Measurements from ENCODE around the gene LEMD2. TPM values are rescaled to one million over a fixed set of nuclear protein-coding genes. Genes with fewer than 3 reads are reported as not detected.
A peak's percentile ranks its signal among the peaks of the same experiment; 100 is the strongest.

Gene LEMD2
- total RNA-seq, 2 experiments from 2014 or later = 64.0 to 66.3 TPM

DNA sequence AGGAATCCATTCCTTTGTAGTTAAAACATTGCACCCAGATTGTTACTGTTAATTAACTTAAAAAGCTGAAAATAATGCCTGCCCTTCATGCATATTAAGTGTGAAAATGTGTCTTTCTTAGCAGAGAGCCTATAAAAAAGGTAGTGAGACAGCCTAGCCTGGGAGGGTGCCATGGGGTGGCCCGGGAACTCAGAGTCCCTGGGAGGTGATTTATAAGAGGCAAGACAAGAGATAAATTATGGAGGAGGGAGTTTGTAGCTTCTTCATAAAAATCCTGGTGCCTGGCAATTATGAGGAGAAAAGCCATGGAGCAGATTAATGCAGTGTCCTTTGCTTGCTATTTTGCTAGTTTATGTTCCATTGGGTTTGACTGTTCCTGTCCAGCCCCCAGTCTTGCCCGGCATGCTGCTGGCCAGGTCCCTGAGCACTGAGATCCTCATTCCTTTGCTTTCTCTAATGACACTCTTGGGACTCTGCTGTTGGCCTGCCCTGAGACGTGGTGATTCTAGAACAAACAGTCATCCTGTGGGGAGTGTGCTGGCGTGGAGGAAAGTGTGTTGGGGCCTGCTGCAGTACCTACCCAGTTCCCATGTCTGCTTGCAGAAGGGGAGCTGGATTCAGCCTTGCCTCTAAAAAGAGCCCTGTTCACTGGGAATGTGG, 10.7 kb upstream of the LEMD2 start:
- Mint-ChIP-seq H3K36me3 (ENCODE audit: low read depth) (no peaks in the 10 kb centered on the region), H3K9me3 (no peaks in the 10 kb centered on the region), H3K4me3 (no peak overlapping the region), H3K4me1 (ENCODE audit: low read depth) (no peaks in the 10 kb centered on the region), H3K27ac (no peak overlapping the region), H3K27me3 (ENCODE audit: low read depth) (peaks cover 10% of the 10 kb centered on the region)
- intact Hi-C loops (cut with micrococcal nuclease) = no loop called here
- CTCF ChIA-PET = no interaction called here
- no peak for DNase-seq

DNA sequence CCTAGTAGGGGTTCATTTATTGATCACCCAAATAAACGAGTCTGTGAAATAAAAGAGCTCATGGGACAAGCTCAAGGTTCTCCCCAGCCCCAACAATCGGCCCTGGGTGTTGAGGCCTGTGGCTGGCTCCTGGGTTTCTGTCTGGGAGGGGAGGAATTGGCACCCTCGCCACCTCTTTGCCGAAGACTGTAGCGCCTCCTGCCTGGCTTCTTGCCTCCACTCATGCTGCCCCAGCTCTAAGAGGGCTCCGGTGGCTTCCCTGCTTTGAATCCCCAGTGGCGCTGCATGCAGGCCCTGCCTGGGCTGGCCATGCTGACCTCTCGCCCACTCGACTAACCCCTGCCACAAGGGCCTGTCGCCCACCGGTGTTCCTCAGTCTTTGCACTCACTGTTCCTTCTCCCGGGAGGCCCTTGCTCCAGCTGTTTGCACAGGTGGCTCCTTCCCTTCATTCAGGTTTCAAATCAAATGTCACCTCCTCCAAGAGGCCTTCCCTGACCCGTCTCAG, 9.5 kb upstream of the LEMD2 start:
- Mint-ChIP-seq H3K4me1 (ENCODE audit: low read depth) (no peaks in the 10 kb centered on the region), H3K4me3 (no peak overlapping the region), H3K27ac (no peak overlapping the region), H3K27me3 (ENCODE audit: low read depth) (peaks cover 10% of the 10 kb centered on the region), H3K9me3 (no peaks in the 10 kb centered on the region), H3K36me3 (ENCODE audit: low read depth) (no peaks in the 10 kb centered on the region)
- DNase-seq = no peak
- CTCF ChIA-PET = no interaction called here
- intact Hi-C loops (cut with micrococcal nuclease) = no loop called here

DNA sequence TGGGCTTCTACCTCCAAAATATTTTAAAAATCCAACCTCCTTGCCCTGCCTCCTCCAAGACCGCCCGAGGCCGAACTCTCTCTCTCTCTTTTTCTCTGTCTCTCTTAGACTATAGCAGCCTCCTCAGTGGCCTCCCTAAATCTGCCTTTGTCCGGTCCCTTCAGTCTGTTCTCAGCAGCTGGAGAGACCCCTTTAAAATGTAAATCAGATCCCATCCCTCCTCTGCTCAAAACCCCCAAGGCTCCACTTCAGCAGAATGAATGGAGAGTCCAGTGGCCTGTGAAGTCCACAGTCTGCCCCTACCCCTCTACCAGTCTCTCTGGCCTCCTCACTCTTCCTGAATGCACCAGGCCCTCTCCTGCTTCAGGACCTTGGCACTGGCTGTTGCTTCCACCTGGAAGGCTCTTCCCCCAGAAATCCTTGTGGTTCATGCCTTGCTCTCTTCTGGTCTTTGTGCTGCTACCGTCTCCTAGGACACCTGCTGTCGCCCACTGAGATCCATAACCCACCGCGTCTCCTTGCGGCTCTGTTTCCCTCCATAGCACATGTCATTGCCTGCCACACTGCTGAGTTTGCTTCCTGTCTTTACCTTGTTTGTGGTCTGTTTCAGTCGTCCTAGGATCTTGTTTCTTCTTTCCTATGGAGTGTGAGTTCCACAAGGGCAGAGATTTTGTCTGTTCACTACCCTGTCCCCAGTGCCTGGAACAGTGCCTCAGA, 8.9 kb upstream of the LEMD2 start:
- H3K27me3 Mint-ChIP-seq (ENCODE audit: low read depth) = peaks cover 10% of the 10 kb centered on the region
- CTCF ChIA-PET = no interaction called here

DNA sequence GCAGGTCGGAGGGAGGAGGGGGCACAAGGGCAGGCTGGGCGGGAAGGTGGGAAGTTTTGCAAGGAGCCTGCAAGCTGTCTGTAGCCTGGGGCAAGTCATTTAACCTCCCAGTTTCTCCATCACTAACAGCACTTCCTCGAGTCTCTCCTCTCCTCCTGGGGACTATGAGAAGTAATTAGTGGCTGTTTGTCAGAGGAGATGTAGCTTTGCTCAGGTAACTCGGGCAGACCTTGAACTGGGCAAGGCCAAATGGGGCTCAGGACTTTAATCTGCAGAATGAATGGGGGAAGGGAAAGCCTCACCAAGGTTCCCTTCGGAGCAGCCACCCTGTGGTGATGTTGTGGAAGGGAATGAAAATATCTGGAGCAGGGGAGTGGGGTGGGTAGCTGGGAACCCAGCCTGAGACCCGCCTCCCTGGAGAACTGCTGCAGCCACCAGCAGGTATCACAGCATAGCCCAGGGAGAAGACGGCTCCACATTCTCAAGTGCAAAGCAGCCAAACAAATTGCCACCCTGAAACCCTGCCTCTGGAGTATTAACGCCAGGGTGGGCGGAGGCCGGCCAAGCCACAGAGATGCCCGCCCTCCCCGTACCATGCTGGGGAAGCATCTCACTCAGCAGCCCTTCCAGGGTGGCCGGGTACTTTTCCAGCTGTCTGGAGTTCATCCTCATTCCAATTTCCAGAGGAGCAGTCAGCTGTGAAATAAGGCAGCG, 6.1 kb upstream of the LEMD2 start:
- no peak for DNase-seq
- intact Hi-C loops (cut with micrococcal nuclease) = no loop called here
- Mint-ChIP-seq H3K4me1 (ENCODE audit: low read depth) (no peaks in the 10 kb centered on the region), H3K9me3 (no peaks in the 10 kb centered on the region), H3K27ac (no peak overlapping the region), H3K36me3 (ENCODE audit: low read depth) (no peaks in the 10 kb centered on the region), H3K27me3 (ENCODE audit: low read depth) (peaks cover 10% of the 10 kb centered on the region), H3K4me3 (no peak overlapping the region)
- CTCF ChIA-PET = interaction anchor here (1.5 kb wide), 1 partner anchor 53 kb away, joined by 3 read pairs; no protein-coding TSS in a partner anchor

More for the DNA sequence above, 8.9 kb upstream of the LEMD2 start:
- no peaks in the 10 kb centered on the region for H3K4me1 Mint-ChIP-seq (ENCODE audit: low read depth)
- no peak overlapping the region for H3K27ac Mint-ChIP-seq
- no peak for DNase-seq
- H3K4me3 Mint-ChIP-seq = no peak overlapping the region
- no peaks in the 10 kb centered on the region for H3K36me3 Mint-ChIP-seq (ENCODE audit: low read depth)
- H3K9me3 Mint-ChIP-seq = no peaks in the 10 kb centered on the region
- intact Hi-C loops (cut with micrococcal nuclease) = no loop called here

DNA sequence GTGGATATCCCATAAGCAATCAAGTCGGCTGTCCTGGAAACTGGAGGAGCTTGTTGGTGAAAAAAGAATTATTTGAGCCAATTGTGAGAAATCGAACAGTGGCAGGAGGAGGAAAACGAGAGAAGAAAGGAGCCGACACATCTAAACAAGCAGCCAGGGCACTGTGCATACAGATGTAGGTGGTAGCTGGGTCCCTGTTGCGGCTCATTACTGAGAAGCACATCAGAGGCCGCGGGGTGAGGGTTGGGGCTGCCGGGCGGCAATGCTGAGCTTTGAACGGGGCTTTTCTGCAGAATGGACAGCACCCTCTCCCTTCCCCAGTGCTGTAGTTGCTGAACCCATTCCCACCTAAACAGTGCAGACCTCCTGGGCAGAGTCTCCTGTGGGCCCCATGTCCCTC, 4.1 kb upstream of the LEMD2 start:
- intact Hi-C loops (cut with micrococcal nuclease) = no loop called here
- no peak overlapping the region for H3K4me3 Mint-ChIP-seq
- H3K4me1 Mint-ChIP-seq (ENCODE audit: low read depth) = peaks cover 4% of the 10 kb centered on the region
- H3K27me3 Mint-ChIP-seq (ENCODE audit: low read depth) = peaks cover 6% of the 10 kb centered on the region
- H3K9me3 Mint-ChIP-seq = no peaks in the 10 kb centered on the region
- CTCF ChIA-PET = interaction anchor here (1.2 kb wide), 1 partner anchor 81 kb away, joined by 3 read pairs; the partner anchor contains the start of gene UQCC2
- peaks cover under 1% of the 10 kb centered on the region for H3K36me3 Mint-ChIP-seq (ENCODE audit: low read depth)
- no peak for DNase-seq
- H3K27ac Mint-ChIP-seq = no peak overlapping the region

DNA sequence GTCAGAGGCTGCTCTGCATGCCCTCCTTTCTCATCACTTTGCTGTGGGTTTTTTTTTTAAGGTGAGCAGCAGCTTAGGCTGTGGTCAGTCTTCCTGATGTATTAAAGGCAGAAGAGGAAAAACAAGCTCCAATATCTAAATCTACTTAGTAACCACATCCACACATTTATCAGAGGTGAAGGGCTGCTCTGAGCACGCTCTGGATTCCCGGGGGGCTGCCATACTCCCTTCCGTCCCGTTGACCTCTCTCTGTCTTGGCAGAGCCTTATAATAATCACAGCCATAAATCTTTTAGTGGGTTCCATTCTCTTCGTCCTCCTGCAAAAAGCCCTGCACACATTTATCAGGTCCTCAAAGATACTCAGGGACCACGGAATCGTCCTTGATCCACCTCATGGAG, 2.7 kb upstream of the LEMD2 start:
- Mint-ChIP-seq H3K9me3 (no peaks in the 10 kb centered on the region), H3K4me3 (no peak overlapping the region), H3K4me1 (ENCODE audit: low read depth) (peaks cover 16% of the 10 kb centered on the region), H3K27ac (no peak overlapping the region), H3K27me3 (ENCODE audit: low read depth) (no peaks in the 10 kb centered on the region), H3K36me3 (ENCODE audit: low read depth) (peaks cover 2% of the 10 kb centered on the region)
- DNase-seq = no peak
- intact Hi-C loops (cut with micrococcal nuclease) = no loop called here
- CTCF ChIA-PET = interaction anchor here (1.2 kb wide), 1 partner anchor 80 kb away, joined by 3 read pairs; the partner anchor contains the start of gene UQCC2

DNA sequence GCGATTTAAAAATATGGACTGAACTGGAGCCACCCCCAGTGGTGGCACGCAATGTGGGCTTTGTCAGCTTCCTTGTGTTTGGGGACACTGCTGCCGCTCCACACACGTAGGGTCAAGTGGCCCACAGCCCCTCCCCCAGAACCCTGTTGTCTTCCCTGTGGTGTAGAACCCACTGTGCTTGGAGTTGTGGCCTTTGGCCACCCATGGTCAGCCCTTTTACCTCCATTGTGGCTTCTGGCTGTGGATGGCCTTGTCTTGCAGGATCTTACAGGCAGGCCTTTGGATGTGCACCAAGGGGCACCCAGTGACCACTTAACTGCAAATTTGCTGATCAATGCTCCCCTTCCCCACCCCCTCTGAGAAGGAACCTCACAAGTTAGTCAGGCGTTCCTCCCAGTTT, 2.0 kb upstream of the LEMD2 start:
- H3K36me3 Mint-ChIP-seq (ENCODE audit: low read depth) = peaks cover 5% of the 10 kb centered on the region
- DNase-seq = no peak
- intact Hi-C loops (cut with micrococcal nuclease) = no loop called here
- H3K9me3 Mint-ChIP-seq = no peaks in the 10 kb centered on the region
- CTCF ChIA-PET = no interaction called here
- no peaks in the 10 kb centered on the region for H3K27me3 Mint-ChIP-seq (ENCODE audit: low read depth)
- no peak overlapping the region for H3K27ac Mint-ChIP-seq
- peaks cover 23% of the 10 kb centered on the region for H3K4me1 Mint-ChIP-seq (ENCODE audit: low read depth)
- no peak overlapping the region for H3K4me3 Mint-ChIP-seq

DNA sequence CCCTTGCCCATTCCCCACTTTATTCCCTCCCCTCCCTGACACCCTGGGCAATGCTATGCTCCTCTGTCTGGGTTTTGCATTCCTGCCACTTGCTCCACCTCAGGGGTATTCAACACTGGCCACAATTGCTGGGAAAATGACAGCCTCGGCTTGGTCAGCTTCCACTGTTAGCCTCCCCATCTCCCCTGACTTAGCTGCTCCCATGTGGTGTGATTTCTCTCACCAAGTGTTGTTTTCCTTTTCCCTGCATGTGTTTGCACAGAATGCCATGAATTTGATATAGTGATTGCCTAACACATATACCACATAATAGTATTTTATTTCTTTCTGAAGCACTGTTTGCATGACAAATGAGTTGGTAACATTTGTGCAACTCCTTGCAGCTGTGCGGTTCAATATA, 1.4 kb upstream of the LEMD2 start:
- Mint-ChIP-seq H3K36me3 (ENCODE audit: low read depth) (peaks cover 5% of the 10 kb centered on the region), H3K4me1 (ENCODE audit: low read depth) (peaks cover 29% of the 10 kb centered on the region), H3K4me3 (no peak overlapping the region), H3K27me3 (ENCODE audit: low read depth) (no peaks in the 10 kb centered on the region), H3K27ac (no peak overlapping the region), H3K9me3 (no peaks in the 10 kb centered on the region)
- intact Hi-C loops (cut with micrococcal nuclease) = no loop called here
- no peak for DNase-seq
- CTCF ChIA-PET = no interaction called here

DNA sequence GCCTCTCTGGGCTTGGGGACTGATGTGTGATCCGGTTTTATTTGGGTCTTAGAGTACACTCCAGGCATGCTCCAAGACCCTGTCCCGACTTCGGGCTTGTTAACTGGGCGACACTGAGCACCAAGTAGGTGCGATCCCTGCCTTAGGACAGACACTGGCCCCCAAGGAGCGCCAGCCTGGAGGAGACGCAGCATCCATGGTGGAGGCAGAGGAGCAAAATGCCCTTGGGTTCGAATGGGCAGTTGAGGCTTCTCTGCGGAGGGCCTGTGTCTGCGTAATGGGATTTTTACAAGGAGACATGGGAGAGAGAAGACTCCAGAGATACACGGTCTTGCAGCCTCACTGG, 593 bp upstream of the LEMD2 start:
- DNase-seq = no peak
- no peaks in the 10 kb centered on the region for H3K27me3 Mint-ChIP-seq (ENCODE audit: low read depth)
- H3K4me3 Mint-ChIP-seq = peak overlapping the region; percentile 68
- H3K9me3 Mint-ChIP-seq = no peaks in the 10 kb centered on the region
- peaks cover 11% of the 10 kb centered on the region for H3K36me3 Mint-ChIP-seq (ENCODE audit: low read depth)
- intact Hi-C loops (cut with micrococcal nuclease) = loop anchor here (2.0 to 10.0 kb wide), 5 partner anchors 67 to 905 kb away; partner anchors contain the start of genes ILRUN, PFDN6, UQCC2 and WDR46
- H3K27ac Mint-ChIP-seq = peak overlapping the region; percentile 61
- H3K4me1 Mint-ChIP-seq (ENCODE audit: low read depth) = peaks cover 37% of the 10 kb centered on the region
- CTCF ChIA-PET = no interaction called here

DNA sequence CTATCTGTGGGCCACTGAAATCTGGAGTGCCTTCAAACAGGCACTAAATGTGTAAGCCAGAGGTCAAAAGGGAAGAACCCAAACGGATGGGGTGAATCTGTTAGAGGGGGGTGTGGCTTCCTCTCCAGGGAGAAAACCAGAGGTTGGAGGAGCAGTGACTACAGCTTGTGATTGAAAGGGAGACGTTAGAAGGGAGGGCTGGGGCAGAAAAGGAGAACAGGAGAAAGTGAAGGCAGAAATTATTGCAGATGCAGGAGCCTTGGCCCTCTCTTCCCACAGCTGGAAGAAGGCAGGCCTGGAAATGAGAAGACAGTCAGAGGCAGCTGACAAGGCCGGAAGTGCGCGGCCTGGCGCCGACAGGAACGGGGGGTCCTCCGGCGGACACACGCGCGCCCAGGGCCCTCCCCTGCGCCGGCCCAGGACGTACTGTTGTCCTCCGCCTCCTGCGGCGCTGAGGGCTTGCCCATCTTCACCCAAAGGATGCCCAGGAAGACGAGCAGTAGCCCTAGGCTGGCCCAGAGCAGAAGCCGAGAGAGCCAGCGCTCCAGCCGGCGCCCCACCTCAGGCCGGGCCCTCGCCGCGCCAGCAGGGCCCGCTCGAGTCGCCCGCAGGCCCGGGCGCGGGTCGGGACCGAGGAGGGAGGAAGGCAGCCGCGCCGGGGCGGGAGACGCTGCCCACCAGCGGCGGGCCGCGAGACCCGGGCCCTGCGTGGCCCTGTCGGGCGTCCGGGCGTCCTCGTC, 806 bp downstream of the LEMD2 start:
- Mint-ChIP-seq H3K9me3 (no peaks in the 10 kb centered on the region), H3K36me3 (ENCODE audit: low read depth) (peaks cover 20% of the 10 kb centered on the region), H3K27me3 (ENCODE audit: low read depth) (no peaks in the 10 kb centered on the region), H3K27ac (peak overlapping the region; percentile 92), H3K4me1 (ENCODE audit: low read depth) (peaks cover 45% of the 10 kb centered on the region), H3K4me3 (peak overlapping the region; percentile 88)
- CTCF ChIA-PET = interaction anchor here (0.5 to 1.8 kb wide), 3 partner anchors 17 to 192 kb away, joined by 5 to 7 read pairs (median 5); partner anchors contain the start of gene UQCC2
- intact Hi-C loops (cut with micrococcal nuclease) = loop anchor here (1.0 to 10.0 kb wide), 6 partner anchors 52 to 907 kb away; partner anchors contain the start of genes ILRUN, PFDN6, UQCC2 and WDR46
- peak; percentile 71 for DNase-seq

DNA sequence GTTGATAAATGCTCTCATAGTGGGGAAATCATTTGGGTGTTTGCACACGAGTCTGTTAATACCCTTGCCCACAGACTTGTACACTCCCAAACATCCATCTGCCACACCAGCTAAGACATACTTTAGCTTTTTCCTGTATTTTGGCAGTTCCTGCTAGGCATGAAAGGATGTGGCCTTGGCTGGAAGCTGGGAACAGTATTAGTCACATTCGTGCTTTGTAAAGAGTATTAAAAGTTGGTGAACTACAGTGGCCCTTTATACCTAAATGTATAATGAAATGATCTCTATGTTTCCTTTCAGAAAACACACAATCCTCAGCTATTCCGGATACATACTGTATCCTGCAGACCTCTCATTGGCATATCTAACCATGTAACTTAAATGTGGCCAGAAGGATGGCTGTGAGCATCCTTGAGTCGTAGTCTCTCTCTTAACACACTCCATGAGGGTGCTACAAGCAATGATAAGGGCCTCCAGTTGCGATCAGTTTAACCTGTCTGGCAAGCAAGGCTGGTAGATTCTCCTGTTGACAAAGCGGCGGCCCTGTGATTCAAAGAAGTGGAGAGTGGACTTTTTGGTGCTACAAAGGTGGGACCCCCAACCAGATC, 1.5 kb downstream of the LEMD2 start:
- H3K27ac Mint-ChIP-seq = peak overlapping the region; percentile 92
- H3K36me3 Mint-ChIP-seq (ENCODE audit: low read depth) = peaks cover 20% of the 10 kb centered on the region
- H3K9me3 Mint-ChIP-seq = no peaks in the 10 kb centered on the region
- intact Hi-C loops (cut with micrococcal nuclease) = loop anchor here (5.0 to 10.0 kb wide), 2 partner anchors 125 to 907 kb away; partner anchors contain the start of gene ILRUN
- peak overlapping the region; percentile 88 for H3K4me3 Mint-ChIP-seq
- H3K27me3 Mint-ChIP-seq (ENCODE audit: low read depth) = no peaks in the 10 kb centered on the region
- CTCF ChIA-PET = interaction anchor here (0.5 to 1.8 kb wide), 4 partner anchors 16 to 1016 kb away, joined by 3 to 7 read pairs (median 5); partner anchors contain the start of gene UQCC2
- no peak for DNase-seq
- peaks cover 45% of the 10 kb centered on the region for H3K4me1 Mint-ChIP-seq (ENCODE audit: low read depth)

Data from activated naive CD4-positive, alpha-beta T cell treated with anti-CD3 and anti-CD28 coated beads for 36 hours (primary cell).